Neural progenitor cell (in vitro differentiated cells): Measurements from ENCODE around the gene RETSAT.

Experiments used
- EZH2 ChIP-seq: fragments of 200-600 bp; sonication (generic); IDR thresholded peaks from 2 replicates; pipeline ENCODE4 v1.6.1; 2017; ENCODE audit warnings: antibody characterized with exemption, mild to moderate bottlenecking, moderate library complexity
- TF ChIP-seq, protein P1 (sequence below): fragments of 200-600 bp; sonication (generic); IDR thresholded peaks from 2 replicates; pipeline ENCODE4 v1.5.1; 2017; ENCODE audit warnings: antibody characterized with exemption, mild to moderate bottlenecking

DNA sequence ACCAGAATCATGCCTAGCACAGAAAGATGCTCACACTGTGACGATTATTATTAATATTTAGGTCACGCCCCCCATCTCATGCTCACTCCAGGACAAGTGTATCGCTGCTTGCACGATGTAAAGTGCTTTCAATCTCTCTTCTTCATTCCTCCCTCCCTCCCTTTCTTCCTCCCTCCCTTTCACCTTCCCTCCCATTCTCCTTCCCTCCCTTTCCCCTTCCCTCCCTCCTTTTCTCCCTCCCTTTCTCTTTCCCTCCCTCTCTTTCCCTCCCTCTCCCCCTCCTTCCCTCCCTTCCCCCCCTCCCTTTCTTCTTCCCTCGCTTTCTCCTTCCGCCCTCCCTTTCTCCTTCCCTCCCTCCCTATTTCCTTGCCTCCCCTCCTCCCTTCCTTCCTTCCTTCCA, 46.1 kb downstream of the RETSAT start:
- TF ChIP-seq, protein P1, sequence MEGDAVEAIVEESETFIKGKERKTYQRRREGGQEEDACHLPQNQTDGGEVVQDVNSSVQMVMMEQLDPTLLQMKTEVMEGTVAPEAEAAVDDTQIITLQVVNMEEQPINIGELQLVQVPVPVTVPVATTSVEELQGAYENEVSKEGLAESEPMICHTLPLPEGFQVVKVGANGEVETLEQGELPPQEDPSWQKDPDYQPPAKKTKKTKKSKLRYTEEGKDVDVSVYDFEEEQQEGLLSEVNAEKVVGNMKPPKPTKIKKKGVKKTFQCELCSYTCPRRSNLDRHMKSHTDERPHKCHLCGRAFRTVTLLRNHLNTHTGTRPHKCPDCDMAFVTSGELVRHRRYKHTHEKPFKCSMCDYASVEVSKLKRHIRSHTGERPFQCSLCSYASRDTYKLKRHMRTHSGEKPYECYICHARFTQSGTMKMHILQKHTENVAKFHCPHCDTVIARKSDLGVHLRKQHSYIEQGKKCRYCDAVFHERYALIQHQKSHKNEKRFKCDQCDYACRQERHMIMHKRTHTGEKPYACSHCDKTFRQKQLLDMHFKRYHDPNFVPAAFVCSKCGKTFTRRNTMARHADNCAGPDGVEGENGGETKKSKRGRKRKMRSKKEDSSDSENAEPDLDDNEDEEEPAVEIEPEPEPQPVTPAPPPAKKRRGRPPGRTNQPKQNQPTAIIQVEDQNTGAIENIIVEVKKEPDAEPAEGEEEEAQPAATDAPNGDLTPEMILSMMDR = no peak
- TF ChIP-seq EZH2 = no peak
